Astrocyte of the hippocampus (primary cell): Measurements from ENCODE around the gene SPOPL.
"Not testable (repeated sequence)": the region's sequence is repeated elsewhere in the genome, so short reads cannot be mapped to it uniquely, and the experiment has no call there.

Experiments
- DNase-seq: peaks from one replicate; pipeline ENCODE4 v3.0.0; 2011; ENCODE audit warnings: low read depth, low spot score

The SPOPL gene

GRCh38 chr2:138501425-138502254 is at the start of gene SPOPL:
Gene SPOPL (plus strand): TSS chr2:138501770. CDS start chr2:138550217, 48,447 bp downstream.
- DNase-seq: peak; percentile 98

GRCh38 chr2:138452324-138452723 is 49.2 kb upstream of the SPOPL start:
- DNase-seq: no peak

- DNase-seq: no peak
Measured at GRCh38 chr2:138453815-138454214, 47.8 kb upstream of the SPOPL start.

- DNase-seq: no peak
Measured at GRCh38 chr2:138454761-138455160, 46.8 kb upstream of the SPOPL start.

- no peak for DNase-seq
Measured at GRCh38 chr2:138455275-138455674, 46.3 kb upstream of the SPOPL start.

GRCh38 chr2:138455691-138456090 is 45.9 kb upstream of the SPOPL start:
- DNase-seq: no peak

GRCh38 chr2:138462689-138463088 is 38.9 kb upstream of the SPOPL start:
- not testable (repeated sequence) for DNase-seq

- no peak for DNase-seq
Measured at GRCh38 chr2:138468617-138469016, 33.0 kb upstream of the SPOPL start.

- no peak for DNase-seq
Measured at GRCh38 chr2:138469411-138469810, 32.2 kb upstream of the SPOPL start.

GRCh38 chr2:138470941-138471340 is 30.6 kb upstream of the SPOPL start:
- no peak for DNase-seq

GRCh38 chr2:138474100-138474825 is 27.3 kb upstream of the SPOPL start:
- DNase-seq: no peak

- no peak for DNase-seq
Measured at GRCh38 chr2:138475277-138475776, 26.2 kb upstream of the SPOPL start.

- DNase-seq: no peak
Measured at GRCh38 chr2:138476186-138476585, 25.4 kb upstream of the SPOPL start.

GRCh38 chr2:138476940-138477339 is 24.6 kb upstream of the SPOPL start:
- DNase-seq: no peak

GRCh38 chr2:138482796-138483195 is 18.8 kb upstream of the SPOPL start:
- not testable (repeated sequence) for DNase-seq

GRCh38 chr2:138485019-138485418 is 16.6 kb upstream of the SPOPL start:
- no peak for DNase-seq

GRCh38 chr2:138486363-138487198 is 15.0 kb upstream of the SPOPL start:
- no peak for DNase-seq

- DNase-seq: no peak
Measured at GRCh38 chr2:138490673-138491494, 10.7 kb upstream of the SPOPL start.

GRCh38 chr2:138491495-138491862 is 10.1 kb upstream of the SPOPL start:
- no peak for DNase-seq

- DNase-seq: no peak
Measured at GRCh38 chr2:138492160-138492559, 9.4 kb upstream of the SPOPL start.

GRCh38 chr2:138493334-138493733 is 8.2 kb upstream of the SPOPL start:
- DNase-seq: no peak
